ENCODE results near the gene KCNQ1. TPM values are rescaled to one million over a fixed set of nuclear protein-coding genes. Genes with fewer than 3 reads are reported as not detected.

The KCNQ1 gene
- polyA plus RNA-seq, 2 donors, result 0.31 to 0.52 TPM

DNA sequence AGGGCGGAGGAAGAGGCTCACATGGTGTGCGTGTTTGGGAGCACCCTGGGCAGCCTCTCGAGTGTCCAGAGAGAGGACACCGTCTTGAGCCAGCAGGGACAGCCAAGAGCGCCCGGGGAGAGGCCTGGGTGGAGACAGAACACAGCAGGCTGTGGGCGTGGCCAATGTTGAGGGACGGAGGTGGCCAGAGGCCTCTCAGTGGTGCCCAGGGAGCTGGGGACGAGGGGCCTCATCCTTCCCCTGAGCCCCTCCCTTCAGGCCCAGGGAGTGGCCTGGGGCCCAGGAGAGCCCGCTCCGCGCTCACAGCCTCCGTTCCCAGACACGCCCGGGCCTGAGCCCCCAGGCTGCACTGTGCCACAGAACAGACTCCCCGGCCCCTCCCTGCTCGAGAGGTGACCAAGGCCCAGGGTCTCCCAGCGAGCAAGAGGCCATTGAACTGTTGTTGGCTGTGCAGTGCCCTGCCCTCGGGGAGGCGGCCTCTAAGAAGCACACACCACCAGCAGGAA is 392.3 kb downstream of the KCNQ1 start:
- WGBS, 2 donors, result 29 to 45% methylated on average over 20 of the region's 20 CpGs
- H3K36me3 ChIP-seq (ENCODE audit: control insufficient read depth in 2 of 2, insufficient read depth in 2 of 2, low read length in 1 of 2), result no peaks in the 10 kb centered on the region
- no peak overlapping the region for H3K4me3 ChIP-seq (ENCODE audit: low read depth in 1 of 2, low read length in 2 of 2)
- H3K9me3 ChIP-seq (ENCODE audit: control insufficient read depth in 2 of 2, insufficient read depth in 1 of 2, low read depth in 1 of 2, low read length in 1 of 2), result no peaks in the 10 kb centered on the region
- H3K27ac ChIP-seq (ENCODE audit: low read depth in 2 of 2, low read length in 1 of 2), result peak overlapping the region in 1 of 2 donors; percentile 34
- no peaks in the 10 kb centered on the region for H3K27me3 ChIP-seq (ENCODE audit: control insufficient read depth in 1 of 2, insufficient read depth in 2 of 2, low read length in 2 of 2)
- H3K4me1 ChIP-seq (ENCODE audit: control insufficient read depth in 2 of 2, insufficient read depth in 2 of 2, low read length in 1 of 2), result peaks cover 0 to 3% of the 10 kb centered on the region in 2 donors

DNA sequence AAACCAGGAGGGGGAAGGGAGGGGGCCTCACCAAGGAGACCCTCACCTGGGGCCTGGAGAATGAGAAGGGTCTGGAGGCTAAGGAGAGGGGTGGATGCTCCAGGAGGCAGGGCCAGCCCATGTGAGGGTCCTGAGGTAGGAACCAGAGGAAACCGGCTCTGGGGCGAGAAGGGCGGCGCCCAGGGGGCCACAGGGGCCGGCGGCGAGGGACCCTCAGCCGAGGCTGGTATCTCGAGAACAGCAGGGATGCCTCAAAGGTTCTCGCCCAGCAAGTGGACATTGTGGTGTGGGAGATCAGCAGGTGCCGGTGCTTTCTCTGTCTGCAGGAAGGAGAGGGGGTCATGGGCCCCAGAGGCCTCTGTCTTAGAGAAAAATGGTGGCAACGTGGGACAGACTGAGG is 392.8 kb downstream of the KCNQ1 start:
- 80 to 81% methylated on average over 12 of the region's 12 CpGs for WGBS, 2 donors
- no peaks in the 10 kb centered on the region for H3K9me3 ChIP-seq (ENCODE audit: control insufficient read depth in 2 of 2, insufficient read depth in 1 of 2, low read depth in 1 of 2, low read length in 1 of 2)
- peaks cover 0 to 3% of the 10 kb centered on the region in 2 donors for H3K4me1 ChIP-seq (ENCODE audit: control insufficient read depth in 2 of 2, insufficient read depth in 2 of 2, low read length in 1 of 2)
- no peak overlapping the region for H3K4me3 ChIP-seq (ENCODE audit: low read depth in 1 of 2, low read length in 2 of 2)
- no peaks in the 10 kb centered on the region for H3K27me3 ChIP-seq (ENCODE audit: control insufficient read depth in 1 of 2, insufficient read depth in 2 of 2, low read length in 2 of 2)
- no peaks in the 10 kb centered on the region for H3K36me3 ChIP-seq (ENCODE audit: control insufficient read depth in 2 of 2, insufficient read depth in 2 of 2, low read length in 1 of 2)
- no peak overlapping the region for H3K27ac ChIP-seq (ENCODE audit: low read depth in 2 of 2, low read length in 1 of 2)

DNA sequence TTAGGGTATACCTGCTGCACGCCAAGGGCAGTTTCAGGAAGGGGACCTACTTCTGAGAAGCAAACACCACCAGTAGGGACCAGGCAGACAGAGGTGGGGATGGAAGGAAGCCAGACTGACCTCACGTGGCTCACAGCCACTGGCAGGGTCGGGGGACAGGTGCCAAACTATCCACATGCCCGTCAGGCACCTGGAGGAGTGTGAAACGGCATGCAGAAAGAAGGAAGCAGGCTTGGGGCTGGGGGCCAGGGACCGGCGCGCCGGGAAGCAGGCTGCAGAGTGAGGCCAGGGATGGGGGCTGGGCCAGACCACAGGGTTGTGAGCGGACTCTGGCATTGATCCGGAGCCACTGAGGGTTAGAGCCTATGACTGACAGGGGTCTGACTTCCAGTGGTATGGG is 393.3 kb downstream of the KCNQ1 start:
- WGBS, 2 donors, result 63 to 69% methylated on average over 11 of the region's 11 CpGs
- Histone ChIP-seq H3K4me3 (ENCODE audit: low read depth in 1 of 2, low read length in 2 of 2) (no peak overlapping the region), H3K27ac (ENCODE audit: low read depth in 2 of 2, low read length in 1 of 2) (no peak overlapping the region), H3K27me3 (ENCODE audit: control insufficient read depth in 1 of 2, insufficient read depth in 2 of 2, low read length in 2 of 2) (no peaks in the 10 kb centered on the region), H3K36me3 (ENCODE audit: control insufficient read depth in 2 of 2, insufficient read depth in 2 of 2, low read length in 1 of 2) (no peaks in the 10 kb centered on the region), H3K9me3 (ENCODE audit: control insufficient read depth in 2 of 2, insufficient read depth in 1 of 2, low read depth in 1 of 2, low read length in 1 of 2) (no peaks in the 10 kb centered on the region), H3K4me1 (ENCODE audit: control insufficient read depth in 2 of 2, insufficient read depth in 2 of 2, low read length in 1 of 2) (peaks cover 0 to 3% of the 10 kb centered on the region in 2 donors)

DNA sequence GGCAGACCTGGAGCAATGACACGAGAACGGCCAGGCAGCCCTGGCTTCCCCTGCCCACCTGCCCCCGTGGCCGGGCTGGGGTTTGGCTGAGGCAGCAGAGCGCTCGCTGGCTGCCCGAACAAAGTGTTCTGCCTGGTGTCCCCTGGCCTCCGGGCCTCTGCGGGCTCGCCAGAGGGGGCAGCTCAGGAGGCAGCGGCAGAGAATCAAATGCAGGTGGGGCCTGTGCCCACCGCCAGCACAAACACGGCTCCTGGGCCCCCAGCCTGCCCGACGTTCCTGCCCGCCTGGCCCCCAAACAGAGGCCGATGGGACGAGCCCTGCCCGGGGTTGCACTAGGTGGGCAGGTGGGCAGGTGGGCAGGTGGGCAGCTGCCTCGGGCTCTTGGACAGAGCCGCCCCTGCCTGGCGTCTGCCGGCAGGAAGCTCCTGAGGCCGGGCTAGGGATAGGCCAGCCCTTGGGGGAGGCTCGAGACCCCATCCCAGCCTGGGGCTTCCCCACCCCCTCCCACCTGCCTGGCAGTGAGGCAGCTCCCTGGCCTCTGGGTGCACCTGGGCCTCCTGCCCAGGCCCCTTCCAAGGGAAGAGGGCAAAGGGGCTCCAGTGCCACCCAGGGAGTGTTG is 394.0 kb downstream of the KCNQ1 start:
- no peaks in the 10 kb centered on the region for H3K9me3 ChIP-seq (ENCODE audit: control insufficient read depth in 2 of 2, insufficient read depth in 1 of 2, low read depth in 1 of 2, low read length in 1 of 2)
- H3K27me3 ChIP-seq (ENCODE audit: control insufficient read depth in 1 of 2, insufficient read depth in 2 of 2, low read length in 2 of 2), result no peaks in the 10 kb centered on the region
- H3K4me1 ChIP-seq (ENCODE audit: control insufficient read depth in 2 of 2, insufficient read depth in 2 of 2, low read length in 1 of 2), result peaks cover 0 to 3% of the 10 kb centered on the region in 2 donors
- H3K4me3 ChIP-seq (ENCODE audit: low read depth in 1 of 2, low read length in 2 of 2), result no peak overlapping the region
- H3K36me3 ChIP-seq (ENCODE audit: control insufficient read depth in 2 of 2, insufficient read depth in 2 of 2, low read length in 1 of 2), result no peaks in the 10 kb centered on the region
- no peak overlapping the region for H3K27ac ChIP-seq (ENCODE audit: low read depth in 2 of 2, low read length in 1 of 2)
- 88 to 92% methylated on average over 25 of the region's 25 CpGs for WGBS, 2 donors

DNA sequence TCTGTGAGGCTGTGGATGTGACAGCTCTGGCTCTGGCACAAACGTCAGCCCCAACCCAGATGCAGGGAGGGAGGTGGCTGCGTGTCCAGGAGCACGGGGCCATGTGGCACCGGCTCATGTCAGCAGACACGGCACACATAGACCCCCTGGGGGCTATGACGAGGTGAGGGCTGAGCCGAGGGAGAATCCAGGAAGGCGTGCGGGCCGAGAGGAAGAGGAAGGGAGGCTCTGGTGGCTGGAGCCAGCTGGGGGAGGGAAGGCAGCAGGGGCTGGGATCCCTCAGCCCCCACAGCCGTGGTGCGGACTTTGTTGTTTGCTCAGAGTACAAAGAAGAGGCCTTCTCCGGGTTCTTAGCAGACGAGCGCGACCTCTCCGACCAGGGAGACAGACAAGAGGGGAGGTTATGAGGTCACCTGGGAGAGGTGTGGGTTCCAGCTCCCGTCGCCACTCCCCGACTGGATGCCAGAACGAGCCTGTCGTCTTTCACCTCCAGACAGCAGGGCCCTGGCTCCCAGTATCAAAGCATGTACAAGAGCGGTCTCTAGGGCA is 394.7 kb downstream of the KCNQ1 start:
- 79 to 82% methylated on average over 23 of the region's 23 CpGs for WGBS, 2 donors
- H3K4me1 ChIP-seq (ENCODE audit: control insufficient read depth in 2 of 2, insufficient read depth in 2 of 2, low read length in 1 of 2), result peaks cover 0 to 8% of the 10 kb centered on the region in 2 donors
- no peaks in the 10 kb centered on the region for H3K36me3 ChIP-seq (ENCODE audit: control insufficient read depth in 2 of 2, insufficient read depth in 2 of 2, low read length in 1 of 2)

DNA sequence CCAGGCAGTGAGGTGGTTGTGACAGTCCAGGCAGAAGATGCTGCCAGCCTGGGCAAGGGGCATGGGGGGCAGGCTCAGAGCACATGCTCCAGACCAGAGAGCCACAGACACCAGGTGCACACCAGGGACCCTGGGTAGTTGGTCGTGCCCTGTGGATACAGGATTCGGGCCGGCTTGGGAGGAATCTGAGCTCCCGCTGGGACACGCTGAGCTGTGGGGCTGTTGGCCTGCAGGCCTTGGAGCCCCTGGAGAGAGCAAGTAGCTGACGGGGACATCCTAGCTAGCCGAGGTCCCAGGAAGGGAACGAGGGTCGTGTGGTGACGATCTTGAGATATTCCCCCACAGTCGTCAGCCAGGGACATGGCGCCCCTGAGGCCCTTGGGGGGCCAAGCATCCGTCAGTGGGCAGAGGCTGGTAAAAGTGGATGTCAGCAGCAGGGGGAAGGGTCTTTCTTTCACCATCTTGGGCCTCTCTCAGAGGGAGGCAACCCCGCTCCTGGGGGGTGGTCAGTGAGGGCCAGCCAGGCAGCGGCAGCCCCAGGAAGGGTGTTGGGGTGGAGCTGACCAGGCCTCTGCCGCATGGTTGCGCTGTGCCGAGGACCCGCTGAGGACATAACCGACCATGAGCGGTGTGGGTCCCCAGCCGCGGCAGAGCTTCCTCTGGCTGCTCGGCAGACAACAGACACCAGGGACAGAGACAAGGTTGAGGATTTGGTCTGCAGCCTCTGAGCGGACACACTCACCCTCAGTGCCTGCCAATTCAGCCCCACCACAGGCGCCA is 396.8 kb downstream of the KCNQ1 start:
- no peaks in the 10 kb centered on the region for H3K27me3 ChIP-seq (ENCODE audit: control insufficient read depth in 1 of 2, insufficient read depth in 2 of 2, low read length in 2 of 2)
- H3K4me1 ChIP-seq (ENCODE audit: control insufficient read depth in 2 of 2, insufficient read depth in 2 of 2, low read length in 1 of 2), result peaks cover 0 to 5% of the 10 kb centered on the region in 2 donors
- H3K4me3 ChIP-seq (ENCODE audit: low read depth in 1 of 2, low read length in 2 of 2), result no peak overlapping the region
- no peaks in the 10 kb centered on the region for H3K36me3 ChIP-seq (ENCODE audit: control insufficient read depth in 2 of 2, insufficient read depth in 2 of 2, low read length in 1 of 2)
- H3K9me3 ChIP-seq (ENCODE audit: control insufficient read depth in 2 of 2, insufficient read depth in 1 of 2, low read depth in 1 of 2, low read length in 1 of 2), result no peaks in the 10 kb centered on the region
- H3K27ac ChIP-seq (ENCODE audit: low read depth in 2 of 2, low read length in 1 of 2), result no peak overlapping the region
- WGBS, 2 donors, result 89 to 92% methylated on average over 26 of the region's 26 CpGs

More for the DNA sequence above, 394.7 kb downstream of the KCNQ1 start:
- Histone ChIP-seq H3K27ac (ENCODE audit: low read depth in 2 of 2, low read length in 1 of 2) (no peak overlapping the region), H3K27me3 (ENCODE audit: control insufficient read depth in 1 of 2, insufficient read depth in 2 of 2, low read length in 2 of 2) (no peaks in the 10 kb centered on the region), H3K9me3 (ENCODE audit: control insufficient read depth in 2 of 2, insufficient read depth in 1 of 2, low read depth in 1 of 2, low read length in 1 of 2) (no peaks in the 10 kb centered on the region), H3K4me3 (ENCODE audit: low read depth in 1 of 2, low read length in 2 of 2) (no peak overlapping the region)

DNA sequence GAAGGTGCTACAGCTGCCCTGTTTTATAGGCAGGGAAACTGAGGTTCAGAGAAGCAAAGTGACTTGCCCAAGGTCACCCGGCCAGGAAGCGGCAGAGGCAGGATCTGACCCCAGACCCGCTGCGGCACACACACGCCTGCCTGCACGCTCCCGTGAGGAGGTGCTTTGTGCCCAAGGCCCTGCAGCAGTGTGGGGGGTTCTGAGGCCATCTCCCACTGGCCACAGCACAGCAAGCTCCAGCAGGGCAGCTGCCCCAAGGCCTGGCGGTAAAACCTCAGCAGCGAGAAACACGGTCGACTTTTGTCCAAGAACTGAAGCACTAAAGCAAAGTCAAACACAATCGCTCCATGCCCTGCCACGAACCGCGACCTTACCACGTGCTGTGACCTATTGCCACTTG is 398.1 kb downstream of the KCNQ1 start:
- no peaks in the 10 kb centered on the region for H3K27me3 ChIP-seq (ENCODE audit: control insufficient read depth in 1 of 2, insufficient read depth in 2 of 2, low read length in 2 of 2)
- no peak overlapping the region for H3K27ac ChIP-seq (ENCODE audit: low read depth in 2 of 2, low read length in 1 of 2)
- peaks cover 0 to 5% of the 10 kb centered on the region in 2 donors for H3K4me1 ChIP-seq (ENCODE audit: control insufficient read depth in 2 of 2, insufficient read depth in 2 of 2, low read length in 1 of 2)
- H3K36me3 ChIP-seq (ENCODE audit: control insufficient read depth in 2 of 2, insufficient read depth in 2 of 2, low read length in 1 of 2), result no peaks in the 10 kb centered on the region
- no peak overlapping the region for H3K4me3 ChIP-seq (ENCODE audit: low read depth in 1 of 2, low read length in 2 of 2)
- H3K9me3 ChIP-seq (ENCODE audit: control insufficient read depth in 2 of 2, insufficient read depth in 1 of 2, low read depth in 1 of 2, low read length in 1 of 2), result no peaks in the 10 kb centered on the region
- 93 to 94% methylated on average over 16 of the region's 16 CpGs for WGBS, 2 donors

DNA sequence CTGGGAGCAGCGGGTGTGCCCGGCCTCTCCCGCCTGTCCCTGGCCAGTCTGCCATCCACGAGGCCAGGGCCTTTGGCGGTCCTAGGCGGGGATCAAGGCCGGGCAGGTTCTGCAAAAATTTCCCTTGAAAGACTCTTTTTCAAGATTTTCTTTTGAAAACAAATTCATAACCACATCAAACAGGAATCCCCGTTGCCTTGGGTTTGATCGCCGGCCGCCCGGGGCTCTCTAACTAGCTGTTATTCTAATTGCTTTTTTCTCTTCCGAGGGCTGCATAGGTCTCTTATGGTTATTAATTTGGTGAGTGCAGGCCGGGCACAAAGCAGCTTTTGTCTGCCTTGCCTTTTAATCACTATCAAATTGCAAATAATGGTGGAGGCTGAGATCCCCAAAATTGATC is 398.7 kb downstream of the KCNQ1 start:
- Histone ChIP-seq H3K27me3 (ENCODE audit: control insufficient read depth in 1 of 2, insufficient read depth in 2 of 2, low read length in 2 of 2) (no peaks in the 10 kb centered on the region), H3K9me3 (ENCODE audit: control insufficient read depth in 2 of 2, insufficient read depth in 1 of 2, low read depth in 1 of 2, low read length in 1 of 2) (no peaks in the 10 kb centered on the region), H3K36me3 (ENCODE audit: control insufficient read depth in 2 of 2, insufficient read depth in 2 of 2, low read length in 1 of 2) (no peaks in the 10 kb centered on the region), H3K4me1 (ENCODE audit: control insufficient read depth in 2 of 2, insufficient read depth in 2 of 2, low read length in 1 of 2) (peaks cover 0 to 5% of the 10 kb centered on the region in 2 donors), H3K4me3 (ENCODE audit: low read depth in 1 of 2, low read length in 2 of 2) (no peak overlapping the region), H3K27ac (ENCODE audit: low read depth in 2 of 2, low read length in 1 of 2) (no peak overlapping the region)
- 63 to 78% methylated on average over 14 of the region's 14 CpGs for WGBS, 2 donors

DNA sequence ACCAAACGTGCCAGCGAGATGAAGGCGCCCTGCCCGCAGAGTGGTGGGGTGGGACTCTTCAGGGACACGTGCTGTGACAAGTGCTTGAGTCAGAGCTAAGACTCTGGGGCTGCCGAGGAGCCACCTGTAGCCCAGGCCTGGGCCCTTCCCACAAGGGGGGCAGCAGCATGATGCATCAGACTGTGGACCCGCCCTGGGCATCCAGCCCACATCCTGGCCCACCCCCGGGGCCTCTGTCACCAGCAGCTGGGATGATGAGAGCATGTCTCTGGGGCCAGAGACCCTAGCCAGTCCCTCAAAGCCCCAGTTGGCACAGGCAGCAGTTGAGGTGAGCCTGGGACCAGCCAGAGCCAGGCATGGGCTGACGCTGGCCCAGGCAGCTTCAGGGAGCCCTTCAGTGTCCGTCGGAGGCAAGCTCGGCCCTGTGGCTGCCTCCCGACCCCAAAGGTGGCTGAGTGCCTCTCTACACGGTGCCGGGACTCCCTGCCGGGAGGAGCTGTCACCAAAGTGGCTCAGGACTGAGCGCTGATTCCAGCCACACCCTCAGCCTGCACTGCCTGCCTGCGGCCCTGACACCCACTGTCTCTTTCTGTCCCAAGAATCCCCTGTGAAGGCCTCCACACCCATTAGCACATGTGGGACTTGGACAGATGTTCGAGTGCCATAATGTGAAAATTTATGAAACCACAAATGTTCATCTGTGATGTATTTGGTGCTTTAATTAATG is 399.5 kb downstream of the KCNQ1 start:
- 56 to 66% methylated on average over 19 of the region's 19 CpGs for WGBS, 2 donors
- Histone ChIP-seq H3K4me1 (ENCODE audit: control insufficient read depth in 2 of 2, insufficient read depth in 2 of 2, low read length in 1 of 2) (peaks cover 0 to 5% of the 10 kb centered on the region in 2 donors), H3K9me3 (ENCODE audit: control insufficient read depth in 2 of 2, insufficient read depth in 1 of 2, low read depth in 1 of 2, low read length in 1 of 2) (no peaks in the 10 kb centered on the region), H3K36me3 (ENCODE audit: control insufficient read depth in 2 of 2, insufficient read depth in 2 of 2, low read length in 1 of 2) (no peaks in the 10 kb centered on the region), H3K27ac (ENCODE audit: low read depth in 2 of 2, low read length in 1 of 2) (no peak overlapping the region), H3K4me3 (ENCODE audit: low read depth in 1 of 2, low read length in 2 of 2) (no peak overlapping the region), H3K27me3 (ENCODE audit: control insufficient read depth in 1 of 2, insufficient read depth in 2 of 2, low read length in 2 of 2) (no peaks in the 10 kb centered on the region)

Measured in esophagus (tissue), 2 donors.